WI38 (cell line): ENCODE data around the gene CRLF2.

ENCODE experiments used
- H3K4me3 ChIP-seq: 2 replicates; pipeline ENCODE4 v1.5.1; 2011; ENCODE audit warnings: low read depth, mild to moderate bottlenecking, control low read depth, low read length
- CTCF ChIP-seq: IDR thresholded peaks from 2 replicates; pipeline ENCODE4 v1.5.1; 2012; ENCODE audit warnings: low read depth, mild to moderate bottlenecking, control low read depth, low read length

Gene CRLF2

DNA sequence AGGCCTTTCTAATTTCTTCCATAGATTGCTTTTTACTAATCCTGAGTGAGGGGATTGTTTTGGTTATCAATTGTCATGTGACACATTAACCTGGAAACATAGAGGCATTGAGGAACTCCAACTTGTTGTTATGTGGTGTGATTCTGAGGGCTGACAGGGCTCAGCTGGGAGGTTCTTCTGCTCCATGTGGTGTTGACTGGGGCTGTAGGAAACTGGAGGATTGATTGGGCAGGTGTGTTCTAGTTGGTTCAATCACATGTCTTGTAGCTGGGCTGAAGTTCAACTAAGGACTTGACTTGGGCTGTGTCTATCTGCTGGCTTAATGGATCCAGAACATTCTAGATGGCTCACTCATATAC lies 10.8 kb upstream of the CRLF2 start:
- no peak overlapping the region for H3K4me3 ChIP-seq
- no peak for TF ChIP-seq CTCF

- no peak overlapping the region for H3K4me3 ChIP-seq
- TF ChIP-seq CTCF: no peak
Observed at GRCh38 chrX:1222531-1223241, 10.2 kb upstream of the CRLF2 start.

- no peak overlapping the region for H3K4me3 ChIP-seq
- no peak for TF ChIP-seq CTCF
Observed at GRCh38 chrX:1221296-1221845, 8.9 kb upstream of the CRLF2 start.

GRCh38 chrX:1218286-1218685 lies 5.8 kb upstream of the CRLF2 start:
- no peak overlapping the region for H3K4me3 ChIP-seq
- no peak for TF ChIP-seq CTCF

DNA sequence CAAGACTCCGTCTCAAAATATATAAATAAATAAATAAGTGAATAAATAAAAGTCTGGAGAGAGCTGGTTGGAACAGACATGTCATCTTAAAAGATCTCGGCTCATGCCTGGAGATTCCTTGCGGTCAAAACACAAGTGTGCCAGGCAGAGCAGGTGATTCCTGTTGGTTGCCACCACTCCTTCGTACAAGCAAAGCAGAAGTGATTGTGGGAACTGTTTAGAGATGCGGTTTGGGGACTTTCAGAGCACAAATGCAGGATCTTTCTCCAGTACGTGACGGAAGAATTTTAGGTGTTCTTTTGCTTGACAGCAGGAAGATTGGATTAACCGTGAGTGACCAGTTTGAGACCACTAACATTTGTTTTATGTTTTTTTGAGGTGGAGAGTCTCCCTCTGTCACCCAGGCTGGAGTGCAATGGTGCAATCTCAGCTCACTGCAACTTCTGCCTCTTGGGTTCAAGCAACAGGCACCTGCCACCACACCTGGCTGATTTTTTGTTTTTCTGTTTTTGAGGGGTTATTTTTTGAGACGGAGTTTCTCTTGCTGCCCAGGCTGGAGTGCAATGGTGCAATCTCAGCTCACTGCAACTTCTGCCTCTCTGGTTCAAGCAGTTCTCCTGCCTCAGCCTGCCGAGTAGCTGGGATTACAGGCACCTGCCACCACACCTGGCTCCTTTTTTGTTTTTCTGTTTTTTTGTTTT lies 2.8 kb upstream of the CRLF2 start:
- no peak for TF ChIP-seq CTCF
- no peak overlapping the region for H3K4me3 ChIP-seq

DNA sequence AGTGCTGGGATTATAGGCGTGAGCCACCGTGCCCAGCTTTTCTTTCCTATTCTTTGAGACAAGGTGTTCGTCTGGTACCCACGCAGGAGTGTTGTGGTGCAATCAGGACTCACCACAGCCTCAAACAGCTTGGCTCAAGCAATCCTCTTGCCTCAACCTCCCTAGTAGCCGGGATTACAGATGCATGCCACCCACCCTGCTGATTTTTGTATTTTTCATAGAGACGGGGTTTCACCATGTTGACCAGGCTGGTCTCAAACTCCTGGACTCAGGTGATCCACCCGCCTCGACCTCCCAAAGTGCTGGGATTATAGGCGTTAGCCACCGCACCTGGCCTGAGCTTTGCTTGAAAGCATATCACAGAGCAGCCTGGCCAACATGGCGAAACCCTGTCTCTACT lies 1.5 kb upstream of the CRLF2 start:
- no peak for TF ChIP-seq CTCF
- H3K4me3 ChIP-seq: no peak overlapping the region

DNA sequence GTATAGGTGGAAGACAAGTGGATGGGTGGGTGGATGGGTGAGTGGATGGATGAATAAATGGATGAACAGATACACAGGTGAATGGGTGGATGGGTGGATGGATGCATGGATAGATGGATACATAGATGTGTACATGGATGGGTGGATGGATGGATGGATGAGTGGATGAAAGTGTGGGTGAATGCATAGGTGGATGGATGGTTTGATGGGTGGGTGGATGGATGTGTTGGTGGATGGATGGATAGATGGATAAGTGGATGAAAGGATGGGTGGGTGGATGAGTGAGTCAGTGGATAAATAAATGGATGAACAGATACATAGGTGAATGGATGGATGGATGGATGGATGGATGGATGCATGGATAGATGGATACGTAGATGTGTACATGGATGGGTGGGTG lies 1.6 kb downstream of the CRLF2 start:
- H3K4me3 ChIP-seq: no peak overlapping the region
- TF ChIP-seq CTCF: no peak
